Neutrophil (primary cell): ENCODE data around the gene DOK6.

ENCODE experiments used
- H3K27ac ChIP-seq: fragments of 200-600 bp; sonication (generic); 2 replicates; pipeline ENCODE4 v1.5.1; 2016; ENCODE audit warnings: mild to moderate bottlenecking, moderate library complexity
- H3K27me3 ChIP-seq: fragments of 200-600 bp; sonication (generic); 2 replicates; pipeline ENCODE4 v1.6.0; 2016; ENCODE audit warnings: mild to moderate bottlenecking
- H3K36me3 ChIP-seq: fragments of 200-600 bp; sonication (generic); 2 replicates; pipeline ENCODE4 v1.5.1; 2017
- H3K4me1 ChIP-seq, 2 experiments: fragments of 200-600 bp in 1 of 2; sonication (generic) in 1 of 2; 1 replicate in 1 of 2; 2 replicates in 1 of 2; pipeline versions ENCODE4 v1.5.1 to v1.6.1; 2013 to 2016; ENCODE audit warnings: low read depth in 1 of 2, low read length in 1 of 2, mild to moderate bottlenecking in 1 of 2, moderate library complexity in 1 of 2; ENCODE audit not compliant: control insufficient read depth in 1 of 2, insufficient read depth in 1 of 2
- H3K4me3 ChIP-seq, 2 experiments: fragments of 200-600 bp in 1 of 2; sonication (generic) in 1 of 2; 1 replicate in 1 of 2; 2 replicates in 1 of 2; pipeline ENCODE4 v1.5.1; 2013 to 2016; ENCODE audit warnings: low read depth in 1 of 2, low read length in 1 of 2, mild to moderate bottlenecking in 1 of 2, moderate library complexity in 1 of 2
- H3K9me3 ChIP-seq: fragments of 200-600 bp; sonication (generic); 2 replicates; pipeline ENCODE4 v1.5.1; 2016
- TF ChIP-seq, protein P1 (sequence below): fragments of 200-600 bp; sonication (generic); IDR thresholded peaks from 2 replicates; pipeline ENCODE4 v1.5.1; 2016; ENCODE audit warnings: antibody characterized with exemption

DOK6 gene

DNA sequence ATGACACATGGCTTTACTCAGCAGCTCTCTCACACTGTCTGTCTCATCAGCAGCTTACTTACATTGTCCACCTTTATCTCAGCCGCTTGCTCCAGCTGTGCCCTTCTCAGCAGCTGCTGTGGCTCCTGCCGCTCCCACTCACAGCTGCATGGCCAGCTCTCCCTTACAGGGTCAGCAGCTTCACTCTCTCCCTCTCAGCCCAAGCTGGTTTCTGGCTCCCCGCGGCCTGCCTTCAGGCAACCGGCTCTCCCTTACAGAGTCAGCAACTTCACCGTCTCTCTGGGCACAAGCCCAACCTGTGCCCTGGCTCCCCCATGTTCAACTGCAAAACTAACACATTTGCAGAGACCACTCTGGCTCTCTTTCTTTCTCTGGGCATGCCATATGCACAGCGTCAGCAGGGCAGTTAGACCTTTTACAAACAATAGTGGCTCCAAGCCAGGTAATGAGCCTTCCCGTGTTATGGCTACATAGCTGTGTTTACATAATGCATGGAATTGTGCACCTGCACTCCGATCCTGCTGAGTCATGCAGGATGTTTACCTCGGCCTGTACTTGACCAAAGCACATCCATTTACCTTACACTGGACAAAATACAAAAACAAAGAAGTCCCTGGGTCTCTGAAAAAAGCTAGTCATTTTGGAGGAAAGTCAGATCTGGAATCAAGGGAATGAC lies 167.3 kb downstream of the DOK6 start:
- Histone ChIP-seq H3K27me3 (no peaks in the 10 kb centered on the region), H3K27ac (no peak overlapping the region), H3K4me3 (no peak overlapping the region), H3K36me3 (no peaks in the 10 kb centered on the region), H3K4me1 (no peaks in the 10 kb centered on the region), H3K9me3 (no peaks in the 10 kb centered on the region)
- TF ChIP-seq, protein P1, sequence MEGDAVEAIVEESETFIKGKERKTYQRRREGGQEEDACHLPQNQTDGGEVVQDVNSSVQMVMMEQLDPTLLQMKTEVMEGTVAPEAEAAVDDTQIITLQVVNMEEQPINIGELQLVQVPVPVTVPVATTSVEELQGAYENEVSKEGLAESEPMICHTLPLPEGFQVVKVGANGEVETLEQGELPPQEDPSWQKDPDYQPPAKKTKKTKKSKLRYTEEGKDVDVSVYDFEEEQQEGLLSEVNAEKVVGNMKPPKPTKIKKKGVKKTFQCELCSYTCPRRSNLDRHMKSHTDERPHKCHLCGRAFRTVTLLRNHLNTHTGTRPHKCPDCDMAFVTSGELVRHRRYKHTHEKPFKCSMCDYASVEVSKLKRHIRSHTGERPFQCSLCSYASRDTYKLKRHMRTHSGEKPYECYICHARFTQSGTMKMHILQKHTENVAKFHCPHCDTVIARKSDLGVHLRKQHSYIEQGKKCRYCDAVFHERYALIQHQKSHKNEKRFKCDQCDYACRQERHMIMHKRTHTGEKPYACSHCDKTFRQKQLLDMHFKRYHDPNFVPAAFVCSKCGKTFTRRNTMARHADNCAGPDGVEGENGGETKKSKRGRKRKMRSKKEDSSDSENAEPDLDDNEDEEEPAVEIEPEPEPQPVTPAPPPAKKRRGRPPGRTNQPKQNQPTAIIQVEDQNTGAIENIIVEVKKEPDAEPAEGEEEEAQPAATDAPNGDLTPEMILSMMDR: no peak

DNA sequence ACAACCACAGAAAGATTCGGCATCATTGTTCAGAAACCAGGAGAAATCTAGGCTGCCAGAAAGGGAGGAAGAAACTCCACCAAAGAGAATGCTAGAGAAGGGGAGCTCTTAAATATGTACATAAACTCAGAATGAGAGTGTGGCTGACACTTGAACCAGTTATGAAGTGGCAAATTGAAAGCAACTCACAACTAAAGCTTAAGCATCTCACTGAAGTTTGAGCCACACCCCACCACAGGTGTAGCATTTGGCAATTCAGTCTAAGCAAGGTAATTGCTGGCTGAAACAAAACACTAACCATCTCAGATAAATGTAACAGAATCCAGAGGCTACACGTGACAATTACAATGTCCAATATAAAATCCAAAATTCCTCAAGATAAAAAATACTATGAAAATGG lies 168.4 kb downstream of the DOK6 start:
- Histone ChIP-seq H3K4me3 (no peak overlapping the region), H3K27ac (no peak overlapping the region), H3K36me3 (no peaks in the 10 kb centered on the region), H3K4me1 (no peaks in the 10 kb centered on the region), H3K27me3 (no peaks in the 10 kb centered on the region), H3K9me3 (no peaks in the 10 kb centered on the region)
- TF ChIP-seq, protein P1: no peak

DNA sequence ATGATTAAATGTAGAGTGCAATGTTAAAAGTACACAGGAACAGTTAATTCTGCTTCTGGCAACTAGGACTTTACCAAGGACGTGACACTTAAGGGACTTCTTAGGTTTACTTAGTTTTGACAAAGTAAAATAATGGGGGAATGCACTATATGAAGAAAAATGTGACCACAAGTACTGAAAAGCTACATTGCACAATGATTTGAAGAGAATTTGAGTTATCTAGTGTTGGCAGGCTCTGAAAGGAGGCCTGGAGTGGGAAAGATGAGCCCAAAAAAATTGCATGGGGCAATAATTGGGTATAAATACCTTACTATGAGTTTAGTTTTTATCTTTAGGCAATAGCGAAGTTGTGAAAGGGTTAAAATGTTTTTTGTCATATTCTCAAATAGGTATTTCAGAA lies 173.7 kb downstream of the DOK6 start:
- H3K9me3 ChIP-seq: no peaks in the 10 kb centered on the region
- H3K4me3 ChIP-seq: no peak overlapping the region
- no peaks in the 10 kb centered on the region for H3K36me3 ChIP-seq
- H3K27ac ChIP-seq: no peak overlapping the region
- TF ChIP-seq, protein P1: no peak
- H3K27me3 ChIP-seq: no peaks in the 10 kb centered on the region
- H3K4me1 ChIP-seq: no peaks in the 10 kb centered on the region

DNA sequence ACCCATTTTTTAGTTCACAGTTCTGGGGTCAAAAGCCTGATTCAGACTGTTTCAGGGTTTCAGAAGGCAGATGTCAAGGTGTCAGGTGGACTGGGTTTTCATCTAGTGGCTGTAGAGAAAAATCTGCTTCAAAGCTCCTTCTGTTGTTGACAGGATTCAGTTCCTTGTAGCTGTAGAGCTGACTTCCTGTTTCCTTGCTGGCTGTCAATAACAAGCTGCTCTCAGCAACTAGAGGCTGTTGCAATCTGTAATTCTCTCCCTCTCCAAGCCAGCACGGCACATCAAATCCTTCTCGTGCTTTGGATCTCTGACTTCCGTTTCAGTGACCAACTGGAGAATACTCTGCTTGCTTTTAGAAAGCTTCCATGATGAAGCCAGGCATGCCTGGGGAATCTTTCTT lies 179.4 kb downstream of the DOK6 start:
- no peak overlapping the region for H3K4me3 ChIP-seq

DNA sequence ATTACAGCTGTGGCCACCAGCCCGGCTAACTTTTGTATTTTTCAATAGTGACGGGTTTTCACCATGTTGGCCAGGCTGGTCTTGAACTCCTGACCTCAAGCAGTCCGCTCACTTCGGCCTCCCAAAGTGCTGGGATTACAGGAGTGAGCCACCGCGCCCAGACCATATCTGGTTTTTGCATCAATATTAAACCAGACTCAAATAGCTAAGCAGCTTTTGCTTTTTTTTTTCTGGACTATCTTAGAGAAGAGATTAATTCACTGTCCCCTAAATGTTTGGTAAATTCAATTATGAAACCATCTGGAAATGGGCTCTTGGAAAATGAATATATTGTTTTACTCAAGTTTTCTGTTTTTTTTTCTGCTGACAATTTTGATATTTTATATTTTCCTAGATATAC lies 183.7 kb downstream of the DOK6 start:
- no peak overlapping the region for H3K27ac ChIP-seq
- H3K27me3 ChIP-seq: no peaks in the 10 kb centered on the region
- no peaks in the 10 kb centered on the region for H3K36me3 ChIP-seq
- TF ChIP-seq, protein P1: no peak
- H3K9me3 ChIP-seq: no peaks in the 10 kb centered on the region
- H3K4me1 ChIP-seq: no peaks in the 10 kb centered on the region
- H3K4me3 ChIP-seq: no peak overlapping the region

More for the DNA sequence above, 179.4 kb downstream of the DOK6 start:
- TF ChIP-seq, protein P1: no peak
- Histone ChIP-seq H3K27me3 (no peaks in the 10 kb centered on the region), H3K4me1 (no peaks in the 10 kb centered on the region), H3K9me3 (no peaks in the 10 kb centered on the region), H3K27ac (no peak overlapping the region), H3K36me3 (no peaks in the 10 kb centered on the region)

DNA sequence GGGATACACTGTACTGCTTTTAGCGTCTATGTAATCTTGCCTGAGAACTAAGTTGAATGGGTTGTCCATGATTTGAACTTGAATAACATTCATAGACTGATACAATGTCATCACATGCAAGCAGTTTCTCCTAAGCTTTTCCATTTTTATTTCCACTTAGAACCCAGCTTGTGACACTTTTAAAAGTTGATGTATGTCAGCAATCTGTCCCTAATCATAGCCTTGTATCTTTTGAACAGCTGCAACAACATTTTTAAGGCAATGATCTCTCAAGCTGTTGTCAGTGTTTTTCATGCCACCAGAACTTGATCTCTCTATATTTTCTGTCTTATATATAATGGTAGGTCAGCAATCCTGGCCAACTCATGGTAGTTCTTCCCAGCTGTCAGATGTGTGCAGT lies 185.0 kb downstream of the DOK6 start:
- no peaks in the 10 kb centered on the region for H3K4me1 ChIP-seq
- H3K36me3 ChIP-seq: no peaks in the 10 kb centered on the region
- no peaks in the 10 kb centered on the region for H3K9me3 ChIP-seq
- no peak overlapping the region for H3K4me3 ChIP-seq
- TF ChIP-seq, protein P1: no peak
- no peak overlapping the region for H3K27ac ChIP-seq
- no peaks in the 10 kb centered on the region for H3K27me3 ChIP-seq
